ENCODE results near the gene ZMYND8. TPM values are rescaled to one million over a fixed set of nuclear protein-coding genes. Genes with fewer than 3 reads are reported as not detected.

ZMYND8 gene
- total RNA-seq, 1 donor from 2014 or later, result 86.0 TPM

GRCh38 chr20:47227576-47227975, 128.9 kb downstream of the ZMYND8 start:
- no peaks in the 10 kb centered on the region for H3K27me3 Mint-ChIP-seq (ENCODE audit: low read depth)
- TF ChIP-seq CTCF (conservative IDR thresholded peaks at IDR 0.05), result no peak
- H3K4me3 Mint-ChIP-seq, result no peak overlapping the region
- H3K4me1 Mint-ChIP-seq, result peaks cover 11% of the 10 kb centered on the region
- H3K9me3 Mint-ChIP-seq, result no peaks in the 10 kb centered on the region
- DNase-seq (ENCODE audit: low read depth, low spot score), result no peak
- peaks cover 22% of the 10 kb centered on the region for H3K36me3 Mint-ChIP-seq (ENCODE audit: low read depth)
- H3K27ac Mint-ChIP-seq (ENCODE audit: unreplicated experiment), result no peak overlapping the region

GRCh38 chr20:47227119-47227518, 129.4 kb downstream of the ZMYND8 start:
- H3K4me3 Mint-ChIP-seq, result no peak overlapping the region
- H3K9me3 Mint-ChIP-seq, result no peaks in the 10 kb centered on the region
- DNase-seq (ENCODE audit: low read depth, low spot score), result no peak
- TF ChIP-seq CTCF (conservative IDR thresholded peaks at IDR 0.05), result no peak
- peaks cover 26% of the 10 kb centered on the region for H3K36me3 Mint-ChIP-seq (ENCODE audit: low read depth)
- H3K27me3 Mint-ChIP-seq (ENCODE audit: low read depth), result no peaks in the 10 kb centered on the region
- peaks cover 11% of the 10 kb centered on the region for H3K4me1 Mint-ChIP-seq
- H3K27ac Mint-ChIP-seq (ENCODE audit: unreplicated experiment), result no peak overlapping the region

GRCh38 chr20:47225458-47225857, 131.0 kb downstream of the ZMYND8 start:
- no peak overlapping the region for H3K27ac Mint-ChIP-seq (ENCODE audit: unreplicated experiment)
- no peaks in the 10 kb centered on the region for H3K4me1 Mint-ChIP-seq
- TF ChIP-seq CTCF (conservative IDR thresholded peaks at IDR 0.05), result no peak
- H3K4me3 Mint-ChIP-seq, result no peak overlapping the region
- no peak for DNase-seq (ENCODE audit: low read depth, low spot score)
- peaks cover 20% of the 10 kb centered on the region for H3K36me3 Mint-ChIP-seq (ENCODE audit: low read depth)
- no peaks in the 10 kb centered on the region for H3K9me3 Mint-ChIP-seq
- H3K27me3 Mint-ChIP-seq (ENCODE audit: low read depth), result no peaks in the 10 kb centered on the region

GRCh38 chr20:47224857-47225256, 131.6 kb downstream of the ZMYND8 start:
- peaks cover 6% of the 10 kb centered on the region for H3K4me1 Mint-ChIP-seq
- H3K9me3 Mint-ChIP-seq, result no peaks in the 10 kb centered on the region
- no peak for TF ChIP-seq CTCF (conservative IDR thresholded peaks at IDR 0.05)
- H3K27me3 Mint-ChIP-seq (ENCODE audit: low read depth), result no peaks in the 10 kb centered on the region
- no peak overlapping the region for H3K27ac Mint-ChIP-seq (ENCODE audit: unreplicated experiment)
- H3K36me3 Mint-ChIP-seq (ENCODE audit: low read depth), result peaks cover 25% of the 10 kb centered on the region
- H3K4me3 Mint-ChIP-seq, result no peak overlapping the region
- no peak for DNase-seq (ENCODE audit: low read depth, low spot score)

- H3K4me1 Mint-ChIP-seq, result peaks cover 8% of the 10 kb centered on the region
- no peak for TF ChIP-seq CTCF (conservative IDR thresholded peaks at IDR 0.05)
- no peak for DNase-seq (ENCODE audit: low read depth, low spot score)
- H3K27ac Mint-ChIP-seq (ENCODE audit: unreplicated experiment), result peak overlapping the region; percentile 58
- no peaks in the 10 kb centered on the region for H3K9me3 Mint-ChIP-seq
- H3K4me3 Mint-ChIP-seq, result no peak overlapping the region
- H3K27me3 Mint-ChIP-seq (ENCODE audit: low read depth), result no peaks in the 10 kb centered on the region
- peaks cover 29% of the 10 kb centered on the region for H3K36me3 Mint-ChIP-seq (ENCODE audit: low read depth)
Measured at GRCh38 chr20:47224300-47224791, 132.2 kb downstream of the ZMYND8 start.

- H3K4me3 Mint-ChIP-seq, result no peak overlapping the region
- H3K27ac Mint-ChIP-seq (ENCODE audit: unreplicated experiment), result no peak overlapping the region
- H3K36me3 Mint-ChIP-seq (ENCODE audit: low read depth), result peaks cover 29% of the 10 kb centered on the region
- H3K9me3 Mint-ChIP-seq, result no peaks in the 10 kb centered on the region
- H3K27me3 Mint-ChIP-seq (ENCODE audit: low read depth), result no peaks in the 10 kb centered on the region
- H3K4me1 Mint-ChIP-seq, result peaks cover 8% of the 10 kb centered on the region
- no peak for TF ChIP-seq CTCF (conservative IDR thresholded peaks at IDR 0.05)
- DNase-seq (ENCODE audit: low read depth, low spot score), result no peak
Measured at GRCh38 chr20:47223896-47224295, 132.6 kb downstream of the ZMYND8 start.

All from neural crest cell (in vitro differentiated cells).